ENCODE measurements around the gene OTOP3. TPM values are rescaled to one million over a fixed set of nuclear protein-coding genes. Genes with fewer than 3 reads are reported as not detected.
A peak's percentile ranks its signal among the peaks of the same experiment; 100 is the strongest.

The OTOP3 gene
- total RNA-seq, 3 donors from 2014 or later (not counting 1 experiment from before 2014, with no cell fraction given), result not detected

- no peaks in the 10 kb centered on the region for H3K9me3 ChIP-seq (ENCODE audit: control insufficient read depth, insufficient read depth, low read length)
- no peak overlapping the region for H3K27ac Mint-ChIP-seq
- WGBS (ENCODE audit: insufficient coverage), result 89% methylated on average over 3 of the region's 3 CpGs
- intact Hi-C loops (cut with micrococcal nuclease), result no loop called here
- no peak overlapping the region for H3K27ac ChIP-seq (ENCODE audit: low read length)
- no peaks in the 10 kb centered on the region for H3K9me3 Mint-ChIP-seq
- peaks cover 17% of the 10 kb centered on the region for H3K4me1 ChIP-seq (ENCODE audit: control insufficient read depth, insufficient read depth, low read length)
- H3K27me3 ChIP-seq (ENCODE audit: control insufficient read depth, insufficient read depth, low read length), result peaks cover 23% of the 10 kb centered on the region
- DNase-seq, result no peak
- H3K36me3 ChIP-seq (ENCODE audit: control insufficient read depth, insufficient read depth, low read length), result no peaks in the 10 kb centered on the region
- no peak for TF ChIP-seq CTCF (IDR thresholded peaks at IDR 0.05)
- peak overlapping the region; percentile 53 for H3K4me3 Mint-ChIP-seq
- peaks cover 6% of the 10 kb centered on the region in 2 donors for H3K4me1 Mint-ChIP-seq
- no peak overlapping the region for H3K4me3 ChIP-seq (ENCODE audit: low read length)
- no peak for ATAC-seq
- H3K36me3 Mint-ChIP-seq, result no peaks in the 10 kb centered on the region
- peaks cover 7 to 18% of the 10 kb centered on the region in 2 donors for H3K27me3 Mint-ChIP-seq (ENCODE audit: low read depth in 2 of 2)
Measured at GRCh38 chr17:74970395-74970794, 34.7 kb downstream of the OTOP3 start.

GRCh38 chr17:74971069-74971841 is 35.6 kb downstream of the OTOP3 start:
- 94% methylated on average over 8 of the region's 8 CpGs for WGBS (ENCODE audit: insufficient coverage)
- no peak overlapping the region for H3K27ac Mint-ChIP-seq
- H3K9me3 Mint-ChIP-seq, result no peaks in the 10 kb centered on the region
- H3K27me3 ChIP-seq (ENCODE audit: control insufficient read depth, insufficient read depth, low read length), result peaks cover 23% of the 10 kb centered on the region
- no peaks in the 10 kb centered on the region for H3K36me3 ChIP-seq (ENCODE audit: control insufficient read depth, insufficient read depth, low read length)
- H3K27ac ChIP-seq (ENCODE audit: low read length), result no peak overlapping the region
- intact Hi-C loops (cut with micrococcal nuclease), result no loop called here
- peaks cover 6 to 21% of the 10 kb centered on the region in 2 donors for H3K27me3 Mint-ChIP-seq (ENCODE audit: low read depth in 2 of 2)
- H3K4me3 Mint-ChIP-seq, result peak overlapping the region; percentile 64
- H3K9me3 ChIP-seq (ENCODE audit: control insufficient read depth, insufficient read depth, low read length), result no peaks in the 10 kb centered on the region
- TF ChIP-seq CTCF (IDR thresholded peaks at IDR 0.05), result no peak
- peaks cover 6% of the 10 kb centered on the region in 2 donors for H3K4me1 Mint-ChIP-seq
- no peak for ATAC-seq
- no peak for DNase-seq
- peaks cover 17% of the 10 kb centered on the region for H3K4me1 ChIP-seq (ENCODE audit: control insufficient read depth, insufficient read depth, low read length)
- H3K4me3 ChIP-seq (ENCODE audit: low read length), result no peak overlapping the region
- H3K36me3 Mint-ChIP-seq, result no peaks in the 10 kb centered on the region

GRCh38 chr17:74971842-74972106 is 36.1 kb downstream of the OTOP3 start:
- peaks cover 17% of the 10 kb centered on the region for H3K4me1 ChIP-seq (ENCODE audit: control insufficient read depth, insufficient read depth, low read length)
- Mint-ChIP-seq H3K27ac (no peak overlapping the region), H3K27me3 (ENCODE audit: low read depth in 2 of 2) (peaks cover 6 to 23% of the 10 kb centered on the region in 2 donors), H3K36me3 (no peaks in the 10 kb centered on the region), H3K9me3 (no peaks in the 10 kb centered on the region), H3K4me1 (peaks cover 6% of the 10 kb centered on the region in 2 donors), H3K4me3 (peak overlapping the region; percentile 64)
- intact Hi-C loops (cut with micrococcal nuclease), result no loop called here
- no peak for DNase-seq
- no peak for ATAC-seq
- 41% methylated on average over 9 of the region's 9 CpGs for WGBS (ENCODE audit: insufficient coverage)
- H3K27ac ChIP-seq (ENCODE audit: low read length), result no peak overlapping the region
- no peaks in the 10 kb centered on the region for H3K9me3 ChIP-seq (ENCODE audit: control insufficient read depth, insufficient read depth, low read length)
- no peak for TF ChIP-seq CTCF (IDR thresholded peaks at IDR 0.05)
- H3K36me3 ChIP-seq (ENCODE audit: control insufficient read depth, insufficient read depth, low read length), result no peaks in the 10 kb centered on the region
- peaks cover 23% of the 10 kb centered on the region for H3K27me3 ChIP-seq (ENCODE audit: control insufficient read depth, insufficient read depth, low read length)
- H3K4me3 ChIP-seq (ENCODE audit: low read length), result no peak overlapping the region
